GM19238 (cell line): ENCODE data around the gene FBXO4.
"Not testable (repeated sequence)": the region's sequence is repeated elsewhere in the genome, so short reads cannot be mapped to it uniquely, and the experiment has no call there.

ENCODE experiments used
- DNase-seq: peaks from one replicate; pipeline ENCODE4 v3.0.0; 2011; ENCODE audit warnings: low spot score; ENCODE audit not compliant: insufficient read length

FBXO4 gene

DNA sequence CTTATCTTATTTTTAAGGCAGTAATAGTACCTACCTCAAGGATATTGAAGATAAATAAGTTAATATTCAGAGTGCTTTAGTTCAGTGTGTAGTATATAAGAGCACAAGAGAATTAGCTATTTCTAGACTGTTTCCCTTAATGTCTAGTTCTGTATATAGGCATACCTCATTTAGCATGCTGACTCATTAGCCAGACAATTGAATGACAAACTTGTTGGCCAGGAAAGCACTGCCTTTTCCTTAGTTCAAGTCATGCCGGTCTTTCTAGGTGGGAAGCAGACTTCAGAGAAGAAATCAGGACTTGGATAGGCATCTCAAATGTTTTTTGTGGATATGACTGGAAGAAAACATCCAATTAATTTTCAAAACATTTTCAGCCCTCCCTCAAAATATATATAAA is 3.2 kb upstream of the FBXO4 start:
- DNase-seq = no peak

DNA sequence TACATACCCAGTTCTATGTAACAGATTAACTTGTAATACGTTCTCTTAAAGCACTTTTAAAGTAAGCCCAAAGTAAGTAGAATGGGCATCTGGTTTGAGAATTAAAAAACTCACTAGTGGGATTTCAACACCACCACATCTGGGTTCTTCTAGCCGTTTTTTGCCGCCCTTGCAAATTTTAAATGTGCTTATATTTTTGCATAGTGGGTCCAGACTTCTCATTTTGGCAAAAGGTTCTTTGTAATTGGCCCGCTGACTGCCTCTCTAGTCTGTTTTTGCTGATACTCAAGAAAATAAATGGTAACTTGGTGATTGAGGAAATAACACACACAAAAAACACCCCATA is 582 bp upstream of the FBXO4 start:
- no peak for DNase-seq

DNA sequence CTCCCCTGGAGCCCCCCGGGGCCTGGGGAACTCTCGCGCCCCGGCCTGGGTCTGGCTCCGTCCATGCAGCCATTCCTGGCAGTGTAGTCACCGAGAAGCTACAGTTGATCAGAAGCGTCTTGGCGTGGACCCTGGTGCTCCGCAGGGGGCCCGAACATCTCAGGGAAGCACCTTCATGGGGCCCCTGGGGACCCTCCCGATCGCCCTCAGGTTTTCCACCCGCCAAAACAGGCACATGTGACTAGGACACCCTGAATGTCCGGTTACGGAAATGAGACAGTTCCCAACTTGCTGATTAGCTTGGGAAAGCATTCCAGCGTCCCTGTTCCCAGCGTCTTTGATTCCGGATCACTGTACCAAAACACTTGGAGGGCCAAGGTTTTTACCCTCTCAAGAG is 472 bp downstream of the FBXO4 start:
- DNase-seq = peak; percentile 11

DNA sequence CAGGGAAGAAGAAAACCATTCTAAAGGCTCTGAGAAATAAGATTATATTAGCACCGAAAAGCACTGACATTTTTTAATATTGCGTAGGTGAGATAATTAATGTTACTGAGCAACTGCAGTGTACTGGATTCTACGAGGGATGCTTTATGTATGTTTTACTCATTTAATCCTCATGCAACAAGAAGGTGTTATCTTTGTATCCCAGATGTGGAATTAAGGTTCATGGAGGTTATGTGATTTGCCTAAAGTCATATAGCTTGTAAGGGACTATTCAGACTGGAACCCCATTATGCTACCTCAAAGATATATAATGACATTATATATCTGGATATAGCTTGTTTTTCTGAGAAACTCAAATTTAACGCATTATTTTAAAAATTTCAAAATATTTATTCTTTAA is 2.5 kb downstream of the FBXO4 start:
- no peak for DNase-seq

DNA sequence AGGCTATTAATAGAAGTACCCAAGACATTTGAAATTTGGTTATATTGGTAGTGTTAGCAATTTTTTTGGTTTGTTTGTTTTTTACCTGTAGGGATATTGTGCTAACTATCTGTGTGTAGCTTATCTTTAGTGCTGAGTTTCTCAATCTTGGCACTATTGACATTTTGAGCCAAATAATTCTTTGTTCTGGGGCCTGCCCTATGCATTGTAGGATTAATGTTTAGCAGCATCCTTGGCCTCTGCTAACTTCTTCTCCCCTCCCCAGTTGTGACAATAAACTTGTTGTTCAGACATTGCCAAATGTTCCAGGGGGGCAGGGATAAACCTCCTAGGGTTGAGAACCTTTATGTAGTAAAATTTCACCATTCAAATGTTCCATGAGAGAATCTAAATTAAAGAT is 4.0 kb downstream of the FBXO4 start:
- DNase-seq = no peak

DNA sequence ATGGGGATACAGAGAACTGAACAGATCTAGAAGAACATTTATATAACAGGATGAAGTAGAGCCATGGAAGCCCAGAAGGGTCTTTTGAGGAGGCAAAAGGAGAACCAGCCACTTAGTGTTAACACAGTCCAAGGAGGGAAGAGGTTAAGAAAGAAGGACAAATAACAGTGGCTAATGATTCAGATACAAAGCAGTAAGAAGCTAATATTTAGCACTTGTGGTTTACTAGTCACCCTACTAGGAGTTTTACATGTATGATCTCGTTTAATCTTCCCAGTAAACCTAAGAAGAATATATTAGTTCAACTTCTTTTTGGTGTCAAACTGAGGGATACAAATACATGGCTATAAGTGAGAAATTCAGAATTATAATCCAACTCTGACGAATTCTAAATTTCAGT is 7.7 kb downstream of the FBXO4 start:
- DNase-seq = no peak

DNA sequence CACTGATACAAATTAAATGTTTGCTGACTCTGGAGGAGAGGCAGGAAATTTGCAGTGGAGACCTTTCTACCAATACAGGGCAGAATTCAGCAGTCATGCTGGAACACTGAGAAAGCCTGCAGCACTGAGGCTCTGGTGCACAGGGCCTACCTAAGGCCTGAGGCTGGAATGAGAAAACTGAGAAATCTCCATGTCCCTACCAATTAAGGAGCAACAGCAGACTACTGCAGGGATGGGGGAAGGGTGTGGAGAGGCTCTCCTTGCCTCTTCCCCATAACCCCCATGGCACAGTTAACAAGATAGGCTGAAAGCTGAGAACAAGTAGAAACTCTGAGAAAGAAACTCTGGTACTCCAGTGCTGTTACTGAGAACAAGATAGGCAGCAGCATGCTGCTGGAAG is 10.5 kb downstream of the FBXO4 start:
- DNase-seq = no peak

DNA sequence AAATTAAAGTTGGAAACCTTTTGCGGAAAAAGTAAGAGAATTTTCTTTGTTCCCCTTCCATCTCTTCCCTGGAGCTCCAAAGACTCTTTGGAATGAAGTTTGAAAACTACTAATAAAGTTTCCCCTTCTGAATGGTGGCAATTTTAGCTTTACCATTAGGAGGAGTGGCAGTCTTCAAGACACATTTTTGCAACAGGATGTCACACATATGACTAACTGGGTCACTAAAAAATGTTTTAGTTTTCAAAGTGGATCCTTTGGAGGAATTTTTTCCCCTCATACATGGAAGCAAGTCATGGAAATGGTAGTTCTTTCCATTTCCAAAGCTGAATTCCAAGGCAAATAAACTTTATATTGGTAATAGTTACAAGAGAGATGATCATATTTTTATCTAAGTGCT is 15.6 kb downstream of the FBXO4 start:
- no peak for DNase-seq

DNA sequence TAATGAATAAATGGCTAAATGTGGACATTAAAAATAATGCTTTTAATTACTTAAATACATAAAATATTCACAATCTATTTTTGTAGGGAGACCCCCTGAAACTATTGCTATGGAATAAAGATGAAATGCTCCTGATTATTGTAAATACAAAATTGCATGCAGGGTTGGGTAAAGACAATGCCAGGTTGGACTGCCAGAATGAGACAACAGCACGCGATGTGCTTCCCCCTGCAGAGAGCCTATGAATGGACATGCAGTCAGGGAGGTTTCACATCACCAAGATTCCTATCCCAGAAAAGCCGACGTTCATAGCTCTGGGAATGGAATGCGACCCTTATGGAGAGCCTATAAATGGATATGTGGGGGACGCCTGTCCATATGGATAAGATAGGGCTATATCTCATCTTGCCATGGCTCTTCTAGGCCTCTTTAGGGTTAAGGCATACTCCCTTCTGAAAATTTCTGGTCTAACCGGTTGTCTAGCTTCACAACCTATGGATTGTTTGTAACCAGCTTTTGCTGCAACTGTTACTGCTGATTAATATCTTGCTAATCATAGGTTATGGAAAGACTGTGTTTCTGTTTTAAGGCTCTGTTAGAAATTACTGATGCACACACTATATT is 20.4 kb downstream of the FBXO4 start:
- DNase-seq = not testable (repeated sequence)

DNA sequence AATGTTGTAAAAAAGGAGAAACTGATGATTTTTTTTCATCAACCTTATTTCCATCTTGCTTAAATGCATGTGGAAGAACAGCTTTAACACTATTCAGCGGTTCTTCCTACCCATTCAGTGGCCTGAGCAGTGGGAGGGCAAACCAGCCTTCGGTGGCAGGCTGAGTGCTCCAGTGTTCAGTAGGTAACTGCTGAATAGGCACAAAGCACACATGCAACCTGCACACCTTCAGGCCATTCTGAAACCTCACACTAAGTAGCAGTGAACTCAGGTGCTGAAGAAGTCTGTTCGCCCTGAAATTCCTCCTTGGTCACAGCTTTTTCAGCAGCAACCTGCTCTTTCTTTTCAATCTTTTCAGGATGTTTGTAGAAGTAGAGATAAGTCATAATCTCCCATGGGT is 26.1 kb downstream of the FBXO4 start:
- DNase-seq = no peak

DNA sequence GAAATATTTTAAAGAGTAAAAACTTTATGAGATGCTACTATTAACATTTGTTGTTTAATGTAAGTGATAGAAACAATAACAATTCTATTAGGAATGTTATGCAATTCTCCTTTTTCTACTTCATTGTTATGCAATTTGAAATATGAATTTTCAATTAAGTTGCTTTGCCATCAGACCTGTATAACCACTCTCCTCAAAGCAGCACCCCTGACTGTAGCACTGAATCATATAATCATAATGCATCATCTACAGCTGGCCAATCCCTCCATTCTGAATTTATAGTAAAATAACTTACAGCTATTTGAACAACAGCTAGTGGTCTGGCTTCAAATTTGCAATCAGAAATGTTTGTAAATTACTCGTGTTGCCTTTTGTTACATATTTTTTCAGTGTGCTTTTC is 29.2 kb downstream of the FBXO4 start:
- no peak for DNase-seq

DNA sequence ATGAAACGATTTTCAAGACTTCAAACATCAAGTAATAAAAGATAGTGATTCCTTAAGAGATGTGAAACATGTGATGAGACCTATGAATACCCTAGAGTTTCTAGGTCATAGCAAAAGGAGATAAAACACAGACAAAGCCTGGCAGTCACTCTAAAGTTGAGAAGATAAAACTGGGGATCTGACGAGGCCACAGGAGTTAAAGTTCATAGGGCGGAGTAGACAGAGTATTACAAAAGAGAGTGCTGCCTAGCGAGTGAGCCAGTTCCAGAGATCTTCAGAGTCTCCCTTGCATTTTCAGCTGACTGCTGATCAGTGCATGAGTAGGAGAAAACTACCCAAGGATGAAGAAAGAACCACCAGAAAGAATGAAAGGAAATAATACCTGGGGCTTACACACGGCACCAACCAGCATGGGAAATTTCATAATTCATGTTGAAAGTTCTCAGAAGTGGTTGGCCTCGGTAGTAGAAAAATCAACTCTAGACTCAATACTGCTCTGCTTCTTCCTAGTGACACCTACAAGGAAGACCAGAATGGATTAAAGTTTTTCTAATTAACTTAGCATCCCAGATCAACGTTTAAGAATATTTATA is 30.4 kb downstream of the FBXO4 start:
- no peak for DNase-seq

DNA sequence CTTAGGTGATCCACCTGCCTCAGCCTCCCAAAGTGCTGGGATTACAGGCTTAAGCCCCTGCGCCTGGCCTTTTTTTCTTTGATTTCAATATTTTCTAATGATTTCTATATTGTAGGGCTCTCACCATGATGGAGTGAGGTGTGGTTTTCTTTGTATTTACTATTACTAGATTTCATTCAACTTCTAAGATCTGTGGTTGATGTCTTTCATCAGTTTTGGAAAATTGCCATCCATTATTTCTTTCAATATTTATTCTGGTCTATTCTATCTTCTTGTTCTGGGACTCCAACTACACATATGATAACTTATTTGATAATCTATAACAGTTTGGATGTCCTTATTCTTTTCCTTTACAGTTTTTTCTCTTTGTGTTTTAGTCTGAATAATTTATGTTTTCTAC is 31.9 kb downstream of the FBXO4 start:
- no peak for DNase-seq

DNA sequence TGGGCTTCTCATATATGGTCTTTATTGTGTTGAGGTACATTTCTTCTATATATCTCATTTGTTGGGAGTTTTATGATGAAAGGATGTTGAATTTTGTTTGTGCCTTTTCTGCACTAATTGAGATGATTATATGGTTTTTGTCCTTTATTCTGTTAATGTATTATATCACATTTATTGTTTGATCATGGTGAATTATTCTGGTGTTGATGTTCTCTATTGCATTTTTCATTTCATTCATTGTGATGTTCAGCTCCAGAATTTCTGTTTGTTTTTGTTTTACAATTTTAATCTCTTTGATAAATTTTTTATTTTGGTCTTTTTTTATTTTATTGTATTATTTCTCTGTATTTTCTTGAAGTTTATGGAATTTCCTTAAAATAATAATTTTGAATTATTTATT is 35.4 kb downstream of the FBXO4 start:
- DNase-seq = no peak

DNA sequence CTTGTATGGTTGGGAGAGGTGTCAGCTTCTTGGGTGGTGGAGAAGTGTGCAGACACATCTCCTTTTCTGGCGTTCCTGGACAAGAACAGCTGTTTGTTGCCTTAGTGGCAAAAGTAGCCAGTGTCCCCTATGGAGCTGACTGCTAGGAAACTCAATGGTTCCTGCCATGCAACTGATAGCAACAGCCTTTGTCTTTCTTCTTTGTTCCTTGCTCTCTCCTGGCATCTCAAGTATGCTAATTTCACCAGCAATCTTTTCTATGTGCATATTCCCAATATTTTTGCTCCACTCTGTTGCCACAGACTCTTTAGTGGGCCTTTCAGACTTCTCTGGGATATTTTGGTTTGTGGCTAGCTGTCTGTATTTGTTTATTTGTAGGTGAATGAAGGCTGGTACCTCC is 36.7 kb downstream of the FBXO4 start:
- no peak for DNase-seq

DNA sequence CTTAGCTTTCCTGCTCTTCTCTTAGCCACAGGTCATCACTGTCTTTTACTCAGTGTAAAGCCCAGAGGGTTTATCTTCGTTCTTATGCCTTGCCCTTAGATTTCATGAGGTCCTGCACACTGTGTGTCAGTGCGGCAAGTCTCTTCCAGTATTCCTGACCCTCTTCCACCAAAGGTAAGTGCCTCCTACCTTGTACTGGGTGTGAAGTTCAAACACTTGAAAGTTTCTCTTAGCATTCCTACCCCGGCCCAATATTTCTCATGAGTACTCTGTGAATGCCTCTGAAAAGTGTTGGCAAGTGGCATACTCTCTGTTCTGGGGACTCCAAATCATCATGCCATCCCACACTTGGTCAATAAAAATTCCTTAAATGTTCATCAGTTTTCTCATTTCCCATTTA is 37.4 kb downstream of the FBXO4 start:
- DNase-seq = no peak

DNA sequence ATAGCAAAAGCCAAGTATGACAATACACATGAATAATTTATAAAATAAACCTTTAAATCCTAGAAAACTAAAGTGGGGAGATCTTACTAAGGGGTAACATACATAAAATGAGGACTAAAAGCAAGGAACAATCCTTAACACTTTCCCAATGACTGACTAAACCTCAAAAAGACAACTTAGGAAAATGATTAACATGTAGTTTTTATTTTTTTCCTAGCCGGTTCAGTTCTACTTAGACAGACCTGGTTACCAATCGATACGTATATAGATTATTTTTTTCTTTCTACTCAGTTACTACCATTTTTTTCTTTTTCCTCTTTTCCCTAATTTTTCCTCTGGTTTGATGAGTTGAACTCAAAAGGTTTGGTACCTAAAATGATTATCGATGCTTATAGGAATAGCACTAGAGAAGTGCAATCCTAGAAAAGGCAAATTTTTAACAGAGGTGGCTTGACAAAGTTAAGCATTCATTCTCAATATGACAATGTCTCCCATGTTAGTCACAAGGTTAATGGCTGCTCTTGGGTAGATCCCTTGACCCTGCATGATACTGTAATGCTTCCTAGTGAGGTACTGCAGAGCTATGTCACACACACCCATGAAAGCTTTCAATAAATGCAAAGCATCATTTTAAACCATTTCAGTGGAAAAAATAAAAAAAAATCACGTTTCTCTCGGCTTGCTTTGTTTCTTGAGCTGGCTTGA is 41.5 kb downstream of the FBXO4 start:
- DNase-seq = no peak

DNA sequence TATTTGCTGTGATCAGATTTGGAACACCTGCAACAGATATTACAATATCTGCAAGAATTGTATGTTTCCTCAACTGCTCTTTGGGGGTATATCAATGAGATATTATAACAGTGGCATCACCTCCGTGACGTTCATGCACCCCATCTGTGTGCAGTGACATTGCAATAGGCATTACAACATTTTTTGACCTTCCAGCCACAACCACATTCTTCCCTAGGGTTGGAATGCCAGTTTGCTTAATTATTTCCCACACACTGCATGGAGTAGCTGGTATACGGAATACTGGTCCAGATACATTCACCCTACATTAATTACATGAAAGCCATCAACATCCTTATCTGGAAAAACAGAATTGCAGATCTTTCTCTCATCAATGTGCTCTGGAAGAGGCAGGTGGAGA is 42.3 kb downstream of the FBXO4 start:
- DNase-seq = no peak

DNA sequence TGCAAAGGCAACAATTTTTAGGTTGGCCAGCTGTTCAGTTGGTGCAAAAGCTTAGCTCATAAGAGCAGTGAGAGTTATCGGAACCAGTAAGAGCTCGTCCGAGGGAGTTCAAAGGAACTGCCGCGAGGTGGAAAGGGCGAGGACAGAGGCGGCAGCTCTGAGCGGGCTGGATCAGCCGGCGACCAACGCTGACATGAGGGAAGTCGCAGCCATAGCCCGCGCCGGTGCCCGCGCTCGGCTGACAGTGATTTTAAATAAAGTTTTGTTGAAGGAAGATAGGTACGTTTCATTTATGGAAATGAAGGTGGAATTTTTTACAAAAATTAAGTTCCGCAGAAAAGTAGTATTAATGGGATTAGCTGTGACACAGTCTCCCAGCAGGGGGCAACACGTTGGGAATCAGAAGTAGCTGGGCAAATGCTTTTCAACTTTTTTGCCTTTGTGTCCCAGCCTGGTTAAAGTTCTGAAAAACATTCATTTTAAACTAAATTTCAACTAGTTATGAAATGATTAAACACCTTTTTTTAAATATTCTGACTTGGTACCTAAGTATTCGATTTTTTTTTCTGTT is 43.2 kb downstream of the FBXO4 start:
- no peak for DNase-seq

DNA sequence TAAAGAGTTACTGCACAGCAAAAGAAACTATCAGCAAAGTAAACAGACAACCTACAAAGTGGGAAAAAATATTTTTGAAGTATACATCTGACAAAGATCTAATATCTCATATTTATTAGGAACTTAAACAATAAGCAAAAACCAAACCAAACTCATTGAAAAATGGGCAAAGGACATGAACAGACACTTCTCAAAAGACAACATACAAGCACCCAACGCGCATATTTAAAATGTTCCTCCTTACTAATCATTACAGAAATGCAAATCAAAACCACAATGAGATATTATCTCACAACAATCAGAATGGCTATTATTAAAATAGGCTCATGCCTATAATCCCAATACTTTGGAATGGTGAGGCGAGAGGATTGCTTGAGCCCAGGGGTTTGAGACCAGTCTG is 48.0 kb downstream of the FBXO4 start:
- no peak for DNase-seq

DNA sequence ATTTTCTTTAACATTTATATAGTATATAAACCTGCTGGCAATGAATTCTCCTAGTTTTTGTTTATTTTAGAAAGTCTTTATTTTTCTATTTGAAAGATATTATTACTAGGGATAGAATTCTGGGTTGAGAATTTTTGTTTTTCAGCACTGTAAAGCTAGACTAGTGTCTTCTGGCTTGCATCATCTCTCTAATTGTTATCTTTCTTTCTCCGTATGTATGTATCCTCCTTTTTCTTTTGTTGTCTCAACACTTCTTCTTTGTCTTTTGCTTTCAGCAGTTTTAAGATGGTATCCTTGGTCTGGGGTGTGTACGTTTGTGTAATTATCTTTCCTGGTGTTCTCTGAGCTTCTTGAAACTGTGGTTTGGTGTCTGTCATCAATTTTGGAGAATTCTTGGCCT is 48.8 kb downstream of the FBXO4 start:
- DNase-seq = no peak

DNA sequence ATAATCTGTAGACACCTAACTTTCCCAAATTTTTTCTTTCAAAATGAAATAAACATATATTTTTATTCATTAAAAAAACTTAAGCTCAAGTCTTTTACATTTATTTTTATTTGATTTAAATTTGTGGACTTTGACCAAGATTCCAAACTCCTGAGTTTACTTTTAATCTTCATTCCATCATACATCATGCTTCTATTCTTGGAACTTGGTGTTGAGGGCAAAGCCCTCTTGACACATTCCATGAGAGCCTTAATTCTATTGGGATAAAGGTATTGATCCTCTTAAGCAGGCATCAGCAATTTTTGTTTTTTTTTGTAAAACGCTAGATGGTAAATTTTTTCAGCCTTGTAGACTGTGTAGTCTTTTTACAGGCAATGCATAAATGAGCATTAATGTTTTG is 53.6 kb downstream of the FBXO4 start:
- no peak for DNase-seq

DNA sequence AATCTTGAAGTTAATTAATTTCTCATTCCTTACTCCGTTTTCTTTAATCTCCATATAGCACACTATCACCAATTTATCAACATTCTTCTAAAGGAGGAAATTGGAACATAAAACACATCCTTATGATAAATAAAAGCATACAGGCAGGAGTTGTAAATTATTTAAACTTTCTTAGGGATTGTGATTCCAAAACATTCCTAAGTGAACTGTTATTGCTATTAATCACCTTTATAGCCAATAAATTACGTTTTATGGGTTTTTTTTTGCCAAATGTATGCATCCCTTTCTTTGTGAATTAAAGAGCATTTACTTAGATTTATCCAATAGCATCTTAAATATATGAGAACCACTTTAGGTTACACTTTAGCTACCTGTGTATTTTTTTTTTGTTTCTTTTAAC is 55.3 kb downstream of the FBXO4 start:
- no peak for DNase-seq
